IMR-90 (cell line): ENCODE measurements around the gene DPEP2NB. TPM values are rescaled to one million over a fixed set of nuclear protein-coding genes. Genes with fewer than 3 reads are reported as not detected.

ENCODE experiments used
- microRNA-seq, 2 experiments: library from miRNA; stranded (forward) in 1 of 2; unstranded in 1 of 2; fragments of 10-50 nt in 1 of 2; fragments of <30 nt in 1 of 2; gene quantifications in 1 of 2; microRNA quantifications in 1 of 2; one replicate each; pipeline versions ENCODE3 to v1.1.0; 2013 to 2020; ENCODE audit not compliant: insufficient read depth in 1 of 2, insufficient read length in 1 of 2, unreplicated experiment in 1 of 2
- polyA plus RNA-seq, 3 experiments: library from polyadenylated mRNA; depleted of rRNA; stranded (reverse); fragments of >200 nt; gene quantifications; 2 replicates each; pipeline ENCODE4 v1.2.3, GENCODE V29; 2012; ENCODE audit warnings: low replicate concordance in 1 of 3
- small RNA-seq, 5 experiments: library from RNA; depleted of rRNA; stranded (forward); fragments of <200 nt; gene quantifications; one replicate each; pipeline ENCODE3, GENCODE V24; 2012
- total RNA-seq: library from RNA; depleted of rRNA; stranded (reverse); fragments of >200 nt; gene quantifications from 2 replicates; pipeline ENCODE4 v1.2.3, GENCODE V29; 2012; rRNA removed

The DPEP2NB gene
- total and polyA plus RNA-seq, 2 of the 4 experiments (the other 2 are of a cell fraction), result not detected

Small RNA genes within 50 kb of the gene (microRNA-seq; reads per million reads assigned to microRNA genes)
- gene RNU6-359P (ENCODE audit: insufficient read depth, insufficient read length), result not detected

Small RNA genes within 50 kb of the gene (small RNA-seq; reads per million reads assigned to genes)
- 0 to 28.3 (median 0.07) reads per million in 5 experiments for gene RNU6-359P

Other genes with a start within 250 kb of the DPEP2NB start
- gene RANBP10, start 209.4 kb downstream of the DPEP2NB start, total RNA-seq, result 2.2 and 2.7 TPM in 2 replicates
- 12.1 and 13.0 TPM in 2 replicates for gene RANBP10, start 209.4 kb downstream of the DPEP2NB start, polyA plus RNA-seq (2012; rRNA removed)
- gene TSNAXIP1, start 209.0 kb downstream of the DPEP2NB start, total RNA-seq, result 0.56 and 0.72 TPM in 2 replicates
- gene TSNAXIP1, start 209.0 kb downstream of the DPEP2NB start, polyA plus RNA-seq (2012; rRNA removed), result 1.4 and 1.6 TPM in 2 replicates
- 13.3 and 13.9 TPM in 2 replicates for gene THAP11, start 173.6 kb downstream of the DPEP2NB start, total RNA-seq
- gene THAP11, start 173.6 kb downstream of the DPEP2NB start, polyA plus RNA-seq (2012; rRNA removed), result 14.5 and 16.7 TPM in 2 replicates
- gene NUTF2, start 169.0 kb downstream of the DPEP2NB start, total RNA-seq, result 42.7 and 55.0 TPM in 2 replicates
- gene NUTF2, start 169.0 kb downstream of the DPEP2NB start, polyA plus RNA-seq (2012; rRNA removed), result 361 and 399 TPM in 2 replicates
- 33.3 TPM in 2 replicates for gene CENPT, start 168.2 kb downstream of the DPEP2NB start, total RNA-seq
- 83.1 and 86.4 TPM in 2 replicates for gene CENPT, start 168.2 kb downstream of the DPEP2NB start, polyA plus RNA-seq (2012; rRNA removed)
- 33.2 and 34.2 TPM in 2 replicates for gene EDC4, start 142.9 kb downstream of the DPEP2NB start, total RNA-seq
- 64.0 and 66.1 TPM in 2 replicates for gene EDC4, start 142.9 kb downstream of the DPEP2NB start, polyA plus RNA-seq (2012; rRNA removed)
- not detected in 2 replicates for gene NRN1L, start 131.0 kb downstream of the DPEP2NB start, total RNA-seq
- gene NRN1L, start 131.0 kb downstream of the DPEP2NB start, polyA plus RNA-seq (2012; rRNA removed), result 0.27 and 0.32 TPM in 2 replicates
- gene PSKH1, start 122.7 kb downstream of the DPEP2NB start, total RNA-seq, result 10.3 and 11.5 TPM in 2 replicates
- 26.5 and 26.7 TPM in 2 replicates for gene PSKH1, start 122.7 kb downstream of the DPEP2NB start, polyA plus RNA-seq (2012; rRNA removed)
- 0.18 and 0.28 TPM in 2 replicates for gene CTRL, start 84.0 kb downstream of the DPEP2NB start, total RNA-seq
- 0.89 and 1.1 TPM in 2 replicates for gene CTRL, start 84.0 kb downstream of the DPEP2NB start, polyA plus RNA-seq (2012; rRNA removed)
- 25.6 and 28.7 TPM in 2 replicates for gene PSMB10, start 79.1 kb downstream of the DPEP2NB start, total RNA-seq
- 36.7 and 50.5 TPM in 2 replicates for gene PSMB10, start 79.1 kb downstream of the DPEP2NB start, polyA plus RNA-seq (2012; rRNA removed)
- gene LCAT, start 71.8 kb downstream of the DPEP2NB start, total RNA-seq, result 1.4 and 1.7 TPM in 2 replicates
- gene LCAT, start 71.8 kb downstream of the DPEP2NB start, polyA plus RNA-seq (2012; rRNA removed), result 18.8 and 22.5 TPM in 2 replicates
- 36.4 and 36.6 TPM in 2 replicates for gene SLC12A4, start 47.3 kb downstream of the DPEP2NB start, total RNA-seq
- 114 and 132 TPM in 2 replicates for gene SLC12A4, start 47.3 kb downstream of the DPEP2NB start, polyA plus RNA-seq (2012; rRNA removed)
- gene DPEP3, start 35.4 kb downstream of the DPEP2NB start, total RNA-seq, result not detected in 2 replicates
- gene DPEP3, start 35.4 kb downstream of the DPEP2NB start, polyA plus RNA-seq (2012; rRNA removed), result not detected in 2 replicates
- not detected in 2 replicates for gene DPEP2, start 16.4 kb downstream of the DPEP2NB start, total RNA-seq
- gene DPEP2, start 16.4 kb downstream of the DPEP2NB start, polyA plus RNA-seq (2012; rRNA removed), result not detected in 2 replicates
- gene DDX28, start 7.3 kb upstream of the DPEP2NB start, total RNA-seq, result 8.9 and 10.0 TPM in 2 replicates
- 9.0 and 9.2 TPM in 2 replicates for gene DDX28, start 7.3 kb upstream of the DPEP2NB start, polyA plus RNA-seq (2012; rRNA removed)
- gene DUS2, start 7.4 kb upstream of the DPEP2NB start, total RNA-seq, result 28.1 and 30.5 TPM in 2 replicates
- 15.8 TPM in 2 replicates for gene DUS2, start 7.4 kb upstream of the DPEP2NB start, polyA plus RNA-seq (2012; rRNA removed)
- 14.7 and 21.5 TPM in 2 replicates for gene NFATC3, start 69.5 kb upstream of the DPEP2NB start, total RNA-seq
- gene NFATC3, start 69.5 kb upstream of the DPEP2NB start, polyA plus RNA-seq (2012; rRNA removed), result 6.3 TPM in 2 replicates
- under 0.01 TPM in 1 of 2 replicates, not detected in the other for gene ESRP2, start 220.2 kb upstream of the DPEP2NB start, total RNA-seq
- 0.07 and 0.14 TPM in 2 replicates for gene ESRP2, start 220.2 kb upstream of the DPEP2NB start, polyA plus RNA-seq (2012; rRNA removed)
- gene PLA2G15, start 229.5 kb upstream of the DPEP2NB start, total RNA-seq, result 18.1 and 19.5 TPM in 2 replicates
- gene PLA2G15, start 229.5 kb upstream of the DPEP2NB start, polyA plus RNA-seq (2012; rRNA removed), result 31.7 and 34.4 TPM in 2 replicates
- gene SLC7A6, start 248.6 kb upstream of the DPEP2NB start, total RNA-seq, result 25.0 and 29.4 TPM in 2 replicates
- 32.6 and 36.1 TPM in 2 replicates for gene SLC7A6, start 248.6 kb upstream of the DPEP2NB start, polyA plus RNA-seq (2012; rRNA removed)